ENCODE results near the gene ATRN.
"Not testable (repeated sequence)": the region's sequence is repeated elsewhere in the genome, so short reads cannot be mapped to it uniquely, and the experiment has no call there.

The ATRN gene

GRCh38 chr20:3471397-3472021, 691 bp downstream of the ATRN start:
- DNase-seq: no peak

GRCh38 chr20:3472105-3472504, 1.3 kb downstream of the ATRN start:
- no peak for DNase-seq

DNA sequence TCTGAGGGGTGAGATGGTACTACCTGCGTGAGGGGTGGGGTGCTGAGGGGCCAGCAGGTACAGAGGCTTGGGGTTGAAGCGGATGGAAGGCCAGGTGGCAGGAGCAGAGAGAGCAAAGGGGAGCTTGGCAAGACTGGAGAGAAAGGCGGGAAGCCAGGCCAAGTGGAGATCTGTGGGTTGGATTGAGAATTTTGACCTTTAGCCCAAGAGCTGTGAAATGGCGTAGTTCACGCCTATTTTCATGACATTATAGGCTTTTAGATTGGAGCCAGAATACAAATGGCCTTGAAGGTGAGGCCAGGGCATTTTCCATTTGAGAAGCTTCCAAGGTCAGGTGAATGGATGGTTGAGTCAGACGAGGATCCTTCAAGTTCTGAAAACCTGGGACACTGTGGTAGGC, 2.5 kb downstream of the ATRN start:
- DNase-seq: no peak

DNA sequence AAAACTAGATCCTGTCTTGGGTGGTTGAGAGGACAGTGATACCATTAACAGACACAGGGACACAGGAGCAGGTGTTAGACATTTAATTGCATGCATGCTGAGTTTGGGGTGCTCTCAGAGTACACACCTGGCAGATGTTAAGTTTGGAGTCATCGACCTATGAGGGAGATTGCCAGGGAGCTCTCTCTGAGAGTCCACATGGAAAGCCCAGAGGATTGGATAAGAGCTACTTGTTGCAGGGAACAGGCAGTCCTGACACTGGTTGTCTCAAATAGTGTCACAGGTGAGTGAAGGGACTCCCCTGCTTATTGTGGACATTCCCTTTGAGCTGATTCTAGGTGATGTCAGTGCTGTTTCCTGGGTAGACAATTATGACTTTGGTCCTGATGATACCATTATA, 3.1 kb downstream of the ATRN start:
- no peak for DNase-seq

- DNase-seq: not testable (repeated sequence)
These were observed 6.4 kb downstream of the ATRN start for GRCh38 chr20:3477003-3477860.

- no peak for DNase-seq
These were observed 7.2 kb downstream of the ATRN start for GRCh38 chr20:3477861-3478544.

- no peak for DNase-seq
These were observed 8.2 kb downstream of the ATRN start for GRCh38 chr20:3479025-3479424.

- DNase-seq: no peak
These were observed 9.2 kb downstream of the ATRN start for GRCh38 chr20:3479759-3480615.

- DNase-seq: no peak
These were observed 12.5 kb downstream of the ATRN start for GRCh38 chr20:3483309-3483708.

- DNase-seq: no peak
These were observed 13.0 kb downstream of the ATRN start for GRCh38 chr20:3483784-3484183.

GRCh38 chr20:3485913-3486312, 15.1 kb downstream of the ATRN start:
- no peak for DNase-seq

- DNase-seq: no peak
These were observed 16.0 kb downstream of the ATRN start for GRCh38 chr20:3486850-3487249.

DNA sequence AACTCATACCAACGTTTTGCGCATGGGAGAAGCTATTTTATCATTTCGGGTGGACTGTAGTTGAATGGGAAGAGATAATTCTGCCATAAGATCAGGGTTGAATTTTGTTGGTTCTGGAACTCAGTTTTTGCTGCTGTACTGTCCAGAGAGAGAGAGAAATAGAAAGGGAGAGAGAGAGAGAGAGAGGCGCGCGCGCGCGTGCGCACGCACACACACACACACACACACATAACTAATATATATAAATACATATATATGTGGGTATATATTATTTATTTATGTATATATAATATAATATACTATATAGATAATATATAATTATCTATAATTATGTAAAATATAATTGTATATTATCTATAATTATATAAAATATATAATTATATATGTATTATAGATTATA, 21.9 kb downstream of the ATRN start:
- no peak for DNase-seq

DNA sequence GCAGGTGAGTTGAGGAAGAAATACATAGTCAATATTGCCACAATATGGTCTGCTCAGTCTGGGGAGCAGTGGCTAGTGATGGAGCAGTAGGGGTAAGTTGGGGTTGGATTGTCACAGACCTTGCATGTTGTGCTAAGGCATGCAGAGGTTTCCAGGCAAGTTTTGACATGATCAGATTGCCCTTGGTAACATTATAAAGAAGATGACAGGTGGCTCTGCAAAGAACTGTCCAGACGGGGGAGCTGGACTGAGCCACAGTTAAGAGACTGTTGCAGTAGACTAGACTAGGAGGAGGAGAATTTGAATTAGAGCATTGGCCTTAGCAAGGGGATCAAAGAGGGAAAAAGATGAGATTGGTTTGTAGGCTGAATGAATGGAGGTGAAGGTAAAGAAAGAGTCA, 23.4 kb downstream of the ATRN start:
- no peak for DNase-seq

DNA sequence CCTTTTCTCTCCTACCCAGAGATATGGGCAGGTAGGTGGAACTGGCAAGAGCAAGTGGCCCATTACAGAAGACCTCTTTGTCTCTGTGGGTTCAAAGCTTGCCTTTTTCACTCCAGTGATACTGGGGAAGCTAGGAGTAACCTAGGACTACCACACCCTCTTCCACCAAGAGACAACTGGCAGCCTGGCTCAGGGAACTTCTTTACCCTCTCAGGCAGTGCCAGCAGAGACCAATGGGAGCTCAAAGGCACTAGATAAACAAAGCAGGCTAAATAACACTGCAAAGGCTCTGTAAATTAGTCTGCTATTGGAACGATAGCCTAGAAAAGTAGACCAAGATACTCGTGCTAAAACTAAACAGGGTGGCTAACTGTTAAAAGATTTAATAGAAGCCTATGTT, 32.1 kb downstream of the ATRN start:
- DNase-seq: no peak

- no peak for DNase-seq
These were observed 34.3 kb downstream of the ATRN start for GRCh38 chr20:3505148-3505547.

DNA sequence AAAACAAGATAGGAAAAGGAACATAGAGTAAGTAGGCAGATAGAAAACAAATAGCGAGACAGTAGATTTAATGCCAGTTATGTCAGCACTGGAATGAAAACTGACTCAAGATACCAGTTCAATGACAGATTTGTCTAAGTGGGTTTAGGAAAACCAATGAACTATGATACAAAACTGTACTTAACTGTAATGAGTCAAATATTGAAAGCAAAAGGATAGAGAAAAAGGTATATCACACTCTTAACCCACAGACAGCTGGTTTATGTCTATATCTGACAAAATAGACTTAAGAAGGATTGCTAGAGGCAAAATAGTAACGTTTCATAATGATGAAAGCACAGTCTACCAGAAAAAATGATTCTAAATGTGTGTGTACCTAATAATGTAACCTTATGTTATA, 38.2 kb downstream of the ATRN start:
- DNase-seq: no peak

- DNase-seq: no peak
These were observed 39.3 kb downstream of the ATRN start for GRCh38 chr20:3510110-3510509.

GRCh38 chr20:3512239-3512638, 41.4 kb downstream of the ATRN start:
- DNase-seq: not testable (repeated sequence)

- DNase-seq: no peak
These were observed 43.3 kb downstream of the ATRN start for GRCh38 chr20:3514012-3514642.

GRCh38 chr20:3515379-3516170, 44.8 kb downstream of the ATRN start:
- no peak for DNase-seq
